IMR-90 (cell line): Measurements from ENCODE around the gene UBL4A. TPM values are rescaled to one million over a fixed set of nuclear protein-coding genes. Genes with fewer than 3 reads are reported as not detected.

Experiments
- ATAC-seq: fragments of 200-7000 bp; cut with Tn5 transposase; 2 replicates; pipeline ENCODE4 v1.9.1; 2020; ENCODE audit warnings: low read depth, mild to moderate bottlenecking, moderate library complexity
- BruUV-seq: library from RNA; stranded (reverse); fragments of 400-500 nt; replicated peaks from 2 replicates; lab custom pipeline; 2021; lab: Mats Ljungman, UMichigan
- CTCF ChIA-PET: fragments of 300-600 bp; formaldehyde crosslinking; extraction: SDS; loops from one replicate; lab custom pipeline; 2021; ENCODE audit warnings: antibody characterized with exemption; lab: Yijun Ruan, JAX
- POLR2A ChIA-PET: fragments of 300-600 bp; sonication (Branson Sonifier 250); formaldehyde crosslinking; loops from one replicate; lab custom pipeline; 2022; ENCODE audit warnings: antibody characterized with exemption; ENCODE audit not compliant: unreplicated experiment; lab: Charles Lee
- DNase-seq: peaks from one replicate; pipeline ENCODE4 v3.0.0; 2013
- H2AFZ ChIP-seq: replicated peaks from 2 replicates; pipeline ENCODE3; 2013; ENCODE audit warnings: low read length, mild to moderate bottlenecking; ENCODE audit not compliant: poor library complexity
- H2AK5ac ChIP-seq: 2 replicates; pipeline ENCODE4 v1.6.1; 2013; ENCODE audit warnings: low read depth, low read length, inconsistent platforms
- H2AK9ac ChIP-seq: replicated peaks from 2 replicates; pipeline ENCODE3; 2013; ENCODE audit warnings: mild to moderate bottlenecking, low read depth, low read length, moderate library complexity; ENCODE audit not compliant: poor library complexity
- H2BK120ac ChIP-seq: 2 replicates; pipeline ENCODE4 v1.6.1; 2013; ENCODE audit warnings: low read depth, low read length, inconsistent platforms
- H2BK15ac ChIP-seq: 3 replicates; pipeline ENCODE4 v1.6.1; 2013; ENCODE audit warnings: low read depth, low read length, inconsistent platforms
- H2BK20ac ChIP-seq: 2 replicates; pipeline ENCODE4 v1.6.1; 2013; ENCODE audit warnings: low read depth, mild to moderate bottlenecking, inconsistent platforms, low read length, moderate library complexity
- H2BK5ac ChIP-seq: 2 replicates; pipeline ENCODE4 v1.6.1; 2013; ENCODE audit warnings: mild to moderate bottlenecking, low read depth, low read length, inconsistent platforms; ENCODE audit not compliant: poor library complexity, severe bottlenecking
- H3K14ac ChIP-seq: replicated peaks from 2 replicates; pipeline ENCODE4 v1.6.1; 2013; ENCODE audit warnings: low read depth, low read length, inconsistent platforms
- H3K18ac ChIP-seq: 2 replicates; pipeline ENCODE4 v1.6.1; 2013; ENCODE audit warnings: low read depth, low read length, control low read depth
- H3K23ac ChIP-seq: 2 replicates; pipeline ENCODE4 v1.6.1; 2013; ENCODE audit warnings: low read depth, low read length, inconsistent platforms
- H3K27ac ChIP-seq: 2 replicates; pipeline ENCODE4 v1.5.1; 2013; ENCODE audit warnings: mild to moderate bottlenecking, control low read depth, low read length; ENCODE audit not compliant: insufficient read depth
- H3K27me3 ChIP-seq: 2 replicates; pipeline ENCODE4 v1.6.1; 2013; ENCODE audit warnings: low read length; ENCODE audit not compliant: control insufficient read depth, insufficient read depth
- H3K36me3 ChIP-seq: 2 replicates; pipeline ENCODE4 v1.6.1; 2013; ENCODE audit warnings: low read length, mixed read lengths; ENCODE audit not compliant: control insufficient read depth, insufficient read depth
- H3K4ac ChIP-seq: 2 replicates; pipeline ENCODE4 v1.6.1; 2013; ENCODE audit warnings: low read depth, low read length, inconsistent platforms
- H3K4me1 ChIP-seq: 2 replicates; pipeline ENCODE4 v1.6.1; 2013; ENCODE audit warnings: low read length, mixed read lengths; ENCODE audit not compliant: control insufficient read depth, insufficient read depth
- H3K4me2 ChIP-seq: 2 replicates; pipeline ENCODE4 v1.6.1; 2013; ENCODE audit warnings: low read depth, mild to moderate bottlenecking, control low read depth, low read length, moderate library complexity
- H3K4me3 ChIP-seq: 2 replicates; pipeline ENCODE4 v1.5.1; 2013; ENCODE audit warnings: low read depth, mild to moderate bottlenecking, control low read depth, low read length, moderate library complexity; ENCODE audit not compliant: insufficient read depth
- H3K56ac ChIP-seq: 2 replicates; pipeline ENCODE4 v1.6.1; 2013; ENCODE audit warnings: low read length, inconsistent platforms; ENCODE audit not compliant: insufficient read depth; ENCODE audit errors: extremely low read depth
- H3K79me1 ChIP-seq, 2 experiments: 2 replicates each; pipeline ENCODE4 v1.6.1; 2013; ENCODE audit warnings: low read length in 2 of 2, inconsistent platforms in 1 of 2, low read depth in 1 of 2
- H3K9ac ChIP-seq: 2 replicates; pipeline ENCODE4 v1.6.1; 2013; ENCODE audit warnings: low read depth, low read length, control low read depth
- H3K9me1 ChIP-seq: 2 replicates; pipeline ENCODE4 v1.6.1; 2013; ENCODE audit warnings: low read length, inconsistent platforms; ENCODE audit not compliant: insufficient read depth
- H3K9me3 ChIP-seq: 2 replicates; pipeline ENCODE4 v1.6.1; 2013; ENCODE audit warnings: low read length; ENCODE audit not compliant: control insufficient read depth, insufficient read depth
- H4K20me1 ChIP-seq: 2 replicates; pipeline ENCODE4 v1.6.1; 2013; ENCODE audit warnings: low read length, inconsistent platforms; ENCODE audit not compliant: insufficient read depth
- H4K5ac ChIP-seq: 2 replicates; pipeline ENCODE4 v1.6.1; 2013; ENCODE audit warnings: mild to moderate bottlenecking, low read depth, low read length, control low read depth
- H4K8ac ChIP-seq, 2 experiments: 2 replicates each; pipeline ENCODE4 v1.6.1; 2013; ENCODE audit warnings: low read depth in 2 of 2, low read length in 2 of 2, control low read depth in 1 of 2, inconsistent platforms in 1 of 2
- H4K91ac ChIP-seq: 2 replicates; pipeline ENCODE4 v1.6.1; 2013; ENCODE audit warnings: low read depth, low read length, inconsistent platforms; ENCODE audit not compliant: insufficient read depth
- BHLHE40 ChIP-seq: fragments of 150-350 bp; IDR thresholded peaks from 2 replicates; pipeline ENCODE4 v1.6.1; 2016; ENCODE audit warnings: mild to moderate bottlenecking, low read depth, low read length
- CTCF ChIP-seq: conservative IDR thresholded peaks from 2 replicates; pipeline ENCODE4 v1.5.1; 2012; ENCODE audit warnings: mild to moderate bottlenecking, low read depth, low read length, improper control_type of control experiment
- FOS ChIP-seq: fragments of 150-350 bp; IDR thresholded peaks from 2 replicates; pipeline ENCODE4 v1.6.1; 2016; ENCODE audit warnings: low read depth, low read length
- MAFK ChIP-seq: IDR thresholded peaks from 2 replicates; pipeline ENCODE4 v1.6.1; 2012; ENCODE audit warnings: low read depth, low read length, improper control_type of control experiment
- NFE2L2 ChIP-seq: fragments of 150-350 bp; IDR thresholded peaks from 2 replicates; pipeline ENCODE4 v1.6.1; 2016; ENCODE audit warnings: low read depth, mild to moderate bottlenecking, low read length
- POLR2A ChIP-seq: IDR thresholded peaks from 2 replicates; pipeline ENCODE4 v1.6.1; 2012; ENCODE audit warnings: mild to moderate bottlenecking, low read depth, low read length
- USF2 ChIP-seq: fragments of 150-350 bp; IDR thresholded peaks from 2 replicates; pipeline ENCODE4 v1.6.1; 2017; ENCODE audit warnings: mild to moderate bottlenecking, antibody characterized with exemption, low read length, low read depth
- WGBS, 2 experiments: methylation state at CpG; one replicate each; pipeline versions ENCODE4 v1.1.5 to v1.1.7; 2013; ENCODE audit warnings: missing lambda C conversion rate in 2 of 2; ENCODE audit not compliant: insufficient read length in 1 of 2; ENCODE audit errors: extremely low coverage in 2 of 2; 5-methylcytosine and 5-hydroxymethylcytosine counted together
- dilution Hi-C: fragments of 300-500 bp; cut with HindIII; formaldehyde crosslinking; loops from one replicate; pipeline ENCODE4 v1.14.3; 2018; ENCODE audit warnings: low sequenced_read_pairs; ENCODE audit not compliant: unreplicated experiment
- in situ Hi-C: fragments of 300-500 bp; cut with MboI; formaldehyde crosslinking; loops from 3 replicates; pipeline ENCODE4 v1.14.3; 2019; ENCODE audit warnings: low sequenced_read_pairs, inconsistent platforms, mixed read lengths
- intact Hi-C: fragments of 100-400 bp; cut with micrococcal nuclease; formaldehyde crosslinking; loops from 2 replicates; pipeline ENCODE4 v1.10.0; 2022
- polyA plus RNA-seq, 3 experiments: library from polyadenylated mRNA; depleted of rRNA; stranded (reverse); fragments of >200 nt; gene quantifications; 2 replicates each; pipeline ENCODE4 v1.2.3, GENCODE V29; 2012; ENCODE audit warnings: low replicate concordance in 1 of 3
- total RNA-seq: library from RNA; depleted of rRNA; stranded (reverse); fragments of >200 nt; gene quantifications from 2 replicates; pipeline ENCODE4 v1.2.3, GENCODE V29; 2012

UBL4A gene
- total and polyA plus RNA-seq, 2 of the 4 experiments (the other 2 are of a cell fraction): 24.6 to 28.3 TPM

- CTCF ChIA-PET: no interaction called here
These were observed 13.5 kb downstream of the UBL4A start for GRCh38 chrX:154472685-154473632.

More at GRCh38 chrX:154472685-154473632, 13.5 kb downstream of the UBL4A start:
- H2AK5ac ChIP-seq: no peak overlapping the region
- no peak overlapping the region for H2AK9ac ChIP-seq
- no peak overlapping the region for H4K5ac ChIP-seq
- H3K4me3 ChIP-seq: no peak overlapping the region
- dilution Hi-C loops (no loop called here), in situ Hi-C loops (no loop called here), intact Hi-C loops (no loop called here)
- peaks cover 45% of the 10 kb centered on the region for H3K36me3 ChIP-seq
- H2BK5ac ChIP-seq: no peak overlapping the region
- DNase-seq (no peak), ATAC-seq (no peak)
- no peak overlapping the region for H4K91ac ChIP-seq
- no peak overlapping the region for H3K4me2 ChIP-seq
- no peak overlapping the region for H3K56ac ChIP-seq
- no peak overlapping the region for H3K14ac ChIP-seq
- H4K20me1 ChIP-seq: no peaks in the 10 kb centered on the region; the same call in 1 of the 2 replicates
- H3K27me3 ChIP-seq: no peaks in the 10 kb centered on the region
- TF ChIP-seq CTCF: no peak
- no peak for TF ChIP-seq NFE2L2
- TF ChIP-seq MAFK: no peak
- TF ChIP-seq POLR2A: no peak
- no peak for TF ChIP-seq FOS
- no peak for TF ChIP-seq USF2
- no peak for TF ChIP-seq BHLHE40
- POLR2A ChIA-PET: no interaction called here
- no peak overlapping the region for H3K18ac ChIP-seq
- TSS peak; percentile 38 for BruUV-seq
- H2BK20ac ChIP-seq: no peak overlapping the region
- no peak overlapping the region for H2BK120ac ChIP-seq
- no peaks in the 10 kb centered on the region; a peak in 1 of 4 replicates for H3K79me1 ChIP-seq
- no peak overlapping the region for H2AFZ ChIP-seq
- H4K8ac ChIP-seq: no peak overlapping the region
- 82% methylated on average over 17 of the region's 28 CpGs; no CpG with 5 or more reads in 1 of the 2 experiments for WGBS, 2 experiments
- H3K9ac ChIP-seq: no peak overlapping the region
- H3K4me1 ChIP-seq: no peaks in the 10 kb centered on the region
- no peak overlapping the region for H2BK15ac ChIP-seq
- H3K9me1 ChIP-seq: no peaks in the 10 kb centered on the region
- H3K4ac ChIP-seq: no peak overlapping the region
- H3K23ac ChIP-seq: no peak overlapping the region
- H3K27ac ChIP-seq: no peak overlapping the region
- peaks cover 2% of the 10 kb centered on the region; the same call in 1 of the 2 replicates for H3K9me3 ChIP-seq
